Stimulated activated CD8-positive, alpha-beta memory T cell treated with anti-CD3 and anti-CD28 coated beads, Interleukin-15, amount 100 ng/mL, for 4 hours (primary cell): ENCODE measurements around the gene NR2F1-AS1.
"Not testable (repeated sequence)": the region's sequence is repeated elsewhere in the genome, so short reads cannot be mapped to it uniquely, and the experiment has no call there.

Experiments used
- DNase-seq, 2 donors: peaks; one replicate each; pipeline ENCODE4 v3.0.0-alpha.2; 2020; ENCODE audit warnings: low read depth in 2 of 2

Gene NR2F1-AS1

DNA sequence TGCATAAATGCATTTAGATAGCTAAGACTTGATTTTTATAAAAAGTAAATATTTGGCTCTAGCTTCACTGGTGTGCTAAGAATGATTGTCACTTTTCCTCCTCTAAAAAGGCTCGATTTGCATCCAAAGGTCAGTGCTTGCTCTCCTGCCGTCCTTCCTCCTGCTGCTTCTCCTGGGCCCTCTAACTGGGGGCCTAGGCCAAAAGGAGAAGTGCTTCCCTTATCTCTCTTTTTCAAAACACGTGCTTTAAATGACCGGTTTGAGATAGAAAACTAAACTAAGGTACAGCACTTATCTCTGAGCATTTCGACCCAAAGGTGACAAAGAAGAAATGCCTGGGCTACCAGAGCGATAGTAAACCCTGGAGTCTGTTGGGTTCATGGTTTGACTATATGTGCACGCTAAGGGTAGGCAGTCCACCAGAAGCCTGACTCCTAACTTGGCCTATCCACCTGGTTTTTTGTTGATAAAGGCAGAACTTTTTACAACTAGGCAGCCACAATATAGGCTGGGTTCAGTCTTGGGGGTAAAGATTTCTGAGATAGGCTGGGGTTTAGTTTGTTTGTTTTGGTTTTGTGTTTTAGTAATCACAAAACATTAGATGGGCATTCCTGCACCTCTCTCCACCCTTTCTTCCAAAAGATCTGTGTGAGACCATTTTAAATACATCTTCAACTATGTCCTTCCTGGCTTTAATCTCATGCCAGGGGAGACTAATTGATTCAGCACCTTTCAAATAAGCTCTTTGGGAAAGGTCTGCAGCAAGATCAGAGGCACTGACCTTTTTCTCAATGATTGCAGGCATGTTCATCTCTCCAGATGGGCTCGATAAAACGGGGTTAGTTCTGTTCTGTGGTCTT lies 3.8 kb downstream of the NR2F1-AS1 start:
- no peak for DNase-seq

DNA sequence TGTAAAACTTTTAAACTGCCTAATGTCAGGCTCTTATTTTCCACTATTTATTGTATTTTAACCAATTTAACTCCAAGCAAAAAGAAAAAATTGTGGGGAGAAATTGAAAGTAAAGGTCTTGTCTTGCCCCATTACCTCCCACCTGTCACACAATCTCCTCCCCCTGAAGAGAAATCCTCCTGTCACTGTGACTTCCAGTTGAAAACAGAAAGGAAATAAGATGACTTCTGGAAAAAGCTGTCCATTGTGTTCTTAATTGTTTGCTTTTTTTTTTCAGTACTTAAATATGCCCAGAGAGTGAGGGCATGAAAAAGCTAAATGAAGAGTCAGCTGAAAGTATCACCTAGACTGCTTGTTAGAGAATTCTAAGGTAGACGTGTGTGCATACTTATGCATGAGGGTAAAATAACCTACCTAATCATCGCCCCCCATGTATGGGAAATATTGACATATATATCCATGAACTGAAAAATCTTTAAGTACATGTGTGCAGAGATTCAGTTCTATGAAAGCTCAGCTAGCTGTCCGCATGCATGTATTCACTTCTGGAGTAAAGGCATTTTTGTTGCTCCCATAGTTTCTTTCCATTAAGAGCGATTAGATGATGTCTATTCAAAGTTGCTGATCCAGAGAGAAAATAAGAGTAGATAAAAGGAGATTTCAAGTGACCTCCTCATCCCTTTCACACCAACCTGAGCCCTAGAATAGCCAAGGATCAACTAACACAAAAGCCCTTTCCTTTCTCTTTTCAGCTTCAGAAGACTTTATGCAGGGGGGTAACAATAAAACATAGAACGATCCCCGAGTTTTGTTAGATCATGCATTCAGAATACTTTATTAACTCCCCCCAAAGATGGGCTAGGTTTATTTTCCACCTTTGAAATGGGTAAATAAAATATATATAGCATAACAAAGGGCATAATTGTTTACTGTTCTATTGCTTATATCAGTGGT lies 5.3 kb downstream of the NR2F1-AS1 start:
- DNase-seq: no peak

DNA sequence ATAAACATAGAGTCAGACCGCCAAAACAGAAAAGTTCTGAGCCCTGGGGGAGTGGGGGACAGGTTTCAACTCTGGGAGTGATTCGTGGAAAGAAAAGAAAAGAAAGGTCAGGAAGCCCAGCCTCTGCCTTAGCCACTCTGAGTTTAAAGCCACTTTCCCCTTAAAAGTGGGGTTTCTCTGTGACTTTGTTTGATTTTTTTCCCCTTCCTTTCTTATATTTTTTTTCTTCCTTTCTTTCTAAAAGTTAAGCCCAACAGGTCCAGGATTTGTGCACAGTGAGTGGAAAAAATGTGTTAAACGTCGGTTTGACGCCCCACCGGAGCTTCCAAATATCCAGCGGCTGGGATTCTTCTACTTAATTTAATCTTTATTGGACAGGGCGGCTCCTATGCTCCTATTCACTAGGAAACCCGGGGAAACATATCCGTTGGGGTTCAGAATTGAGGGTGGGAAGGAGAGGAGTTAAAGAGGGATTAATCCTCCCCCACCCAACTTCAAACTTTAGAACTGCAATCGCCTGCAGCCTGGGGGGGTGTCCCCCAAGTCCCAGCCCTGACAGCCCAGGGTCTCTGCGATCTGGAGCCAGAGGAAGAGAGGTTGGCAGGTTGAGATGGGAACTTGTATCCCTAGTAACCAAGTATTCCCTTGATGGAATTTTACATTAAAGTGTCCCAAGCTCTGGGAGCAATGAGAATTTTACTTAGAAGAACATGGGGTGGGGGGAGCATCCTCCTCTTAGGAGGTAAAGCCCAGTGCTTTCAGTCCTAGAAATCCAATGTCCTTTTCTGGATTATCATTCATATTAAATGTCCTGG lies 6.3 kb downstream of the NR2F1-AS1 start:
- no peak for DNase-seq

DNA sequence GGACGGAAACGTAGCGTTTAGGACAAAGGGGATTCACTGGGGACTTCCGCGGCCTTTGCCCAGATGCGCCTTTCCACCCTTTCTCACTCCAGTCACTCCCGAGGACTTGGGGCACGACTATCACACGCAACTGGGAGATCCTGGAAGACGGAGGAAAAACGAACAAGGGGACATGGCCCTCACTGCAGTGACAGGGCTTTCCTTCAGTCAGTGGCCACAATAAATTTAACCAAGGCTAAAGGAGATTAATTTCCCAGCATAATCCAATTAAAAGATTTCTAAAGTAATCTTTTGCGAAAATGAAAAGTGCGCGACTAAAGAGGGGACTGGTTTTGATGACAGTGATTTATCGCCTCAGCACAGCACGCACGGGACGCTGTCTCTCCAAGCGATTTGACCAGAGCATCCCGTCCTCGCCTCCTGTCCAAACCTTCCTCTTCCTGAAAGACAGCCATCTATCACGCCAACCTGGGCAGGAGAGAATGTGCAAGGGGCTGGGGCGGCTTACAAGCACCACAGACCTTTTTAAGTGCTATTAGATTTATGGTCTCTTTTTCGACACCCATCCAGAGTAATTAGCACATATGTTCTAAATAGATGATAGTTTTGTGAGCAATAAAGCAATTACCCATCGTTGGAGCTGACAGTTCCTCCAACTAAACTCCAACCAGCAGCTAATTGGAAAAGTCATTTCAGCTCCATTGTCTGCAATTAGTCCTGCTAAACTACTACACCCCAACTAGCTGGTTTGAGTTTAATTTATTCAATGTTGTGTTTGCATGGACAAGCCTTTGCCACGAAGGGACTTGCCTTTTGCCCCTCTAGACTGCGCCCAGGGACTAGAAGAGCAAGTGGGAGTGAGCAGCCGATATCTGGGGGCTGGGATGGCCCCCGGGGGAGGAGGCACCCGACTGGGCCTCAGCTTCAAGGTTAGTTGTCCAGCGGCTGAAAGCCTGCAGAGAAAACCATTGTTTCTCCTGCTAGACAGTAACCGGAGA lies 7.4 kb downstream of the NR2F1-AS1 start:
- no peak for DNase-seq

DNA sequence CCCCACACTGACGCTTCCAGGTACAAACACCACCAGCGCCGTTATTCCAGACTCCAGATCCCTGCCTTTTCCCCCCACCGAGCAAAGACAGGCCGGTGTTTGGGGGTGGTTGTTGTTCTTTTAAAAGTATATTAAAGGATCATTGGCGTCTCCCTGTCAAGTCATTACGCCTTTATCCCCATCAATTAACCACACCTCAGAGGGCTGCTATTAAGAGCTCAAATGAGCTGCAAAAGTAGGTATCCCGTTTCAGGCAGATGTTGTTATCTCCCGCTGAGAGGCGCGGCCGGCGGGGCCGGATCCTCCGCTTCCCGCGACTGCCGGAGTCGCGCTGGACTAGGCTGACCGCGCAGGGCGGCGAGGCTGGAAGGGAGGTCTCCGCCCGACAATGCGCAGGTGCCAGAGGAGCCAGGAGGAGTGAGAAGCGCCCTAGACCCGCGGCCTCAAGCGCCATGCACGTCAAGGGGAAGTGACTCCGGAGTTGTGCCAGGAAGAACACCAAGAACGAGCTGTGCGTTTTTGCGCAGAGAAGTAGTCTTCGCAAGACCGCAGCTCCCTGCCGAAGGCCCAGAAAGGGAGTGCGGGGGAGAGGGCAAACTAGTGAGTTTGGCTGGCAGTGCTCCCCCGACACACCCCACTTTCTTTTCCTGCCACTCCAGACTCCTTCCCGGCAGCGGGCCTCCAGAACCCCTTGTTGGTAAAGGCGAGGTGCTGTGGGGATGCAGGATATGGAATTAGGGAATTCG lies 8.2 kb downstream of the NR2F1-AS1 start:
- DNase-seq: no peak

DNA sequence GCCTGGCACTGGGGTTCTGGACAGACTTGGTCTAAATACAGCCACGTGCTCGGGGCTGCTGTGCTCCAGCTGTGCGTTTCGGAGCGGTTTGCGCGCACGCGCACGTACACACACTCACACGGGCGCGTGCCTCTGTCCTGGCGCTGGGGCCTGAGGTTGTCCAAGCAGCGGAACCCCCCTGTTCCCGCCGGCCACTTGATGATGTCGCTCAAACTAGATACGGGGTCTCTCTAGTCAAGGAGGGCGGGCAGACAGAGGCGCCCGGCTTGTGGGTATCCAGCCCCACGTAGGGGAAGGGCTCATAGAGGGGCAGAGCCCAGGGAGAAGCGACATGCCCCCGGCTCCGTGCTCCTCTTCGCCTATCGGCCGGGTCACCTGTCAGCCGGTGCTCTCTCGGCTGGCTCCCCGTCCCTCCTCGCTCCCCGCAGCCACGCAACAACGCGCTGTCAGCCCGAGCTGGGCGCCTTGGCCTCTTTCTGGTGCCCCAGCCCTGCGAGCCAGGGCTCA lies 8.9 kb downstream of the NR2F1-AS1 start:
- no peak for DNase-seq

DNA sequence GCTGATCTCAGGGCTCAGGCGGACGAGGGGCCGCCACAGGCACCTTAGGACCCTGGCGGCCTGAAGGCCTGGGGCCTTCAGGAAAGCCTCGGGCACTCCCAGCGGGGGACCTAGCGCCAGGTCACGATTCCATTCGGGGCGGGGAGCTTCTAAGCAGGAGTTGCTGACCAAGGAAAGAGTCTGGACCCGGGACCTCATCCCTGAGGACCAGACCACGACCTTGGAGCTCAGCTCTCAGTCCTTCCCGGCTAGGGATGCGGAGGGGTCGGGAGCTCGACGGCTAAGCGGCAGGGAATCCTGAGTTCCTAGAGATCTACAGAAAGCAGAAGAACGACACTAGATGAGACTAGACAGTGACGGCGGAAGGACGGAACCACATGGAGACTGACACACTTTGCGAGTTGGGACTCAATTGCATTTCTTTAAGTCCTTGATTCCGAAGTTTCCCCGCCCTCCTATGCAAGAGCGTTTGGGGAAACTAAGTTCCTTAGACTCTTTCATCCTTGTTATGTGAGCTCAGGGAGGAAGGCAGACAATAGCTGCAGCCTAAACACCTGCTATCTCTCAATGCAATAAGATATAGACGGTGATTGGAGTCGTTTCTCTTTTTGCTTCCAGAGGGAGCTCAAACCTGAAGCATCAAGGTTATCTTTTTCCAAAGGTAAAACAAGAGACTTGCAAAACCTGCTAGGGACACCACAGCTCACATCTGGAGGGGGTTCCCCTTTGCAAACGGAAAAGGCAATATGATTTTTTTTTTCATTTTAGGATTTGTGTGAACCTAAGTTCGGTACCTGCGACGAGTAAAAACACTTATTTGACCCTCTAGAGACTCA lies 9.7 kb downstream of the NR2F1-AS1 start:
- DNase-seq: no peak

DNA sequence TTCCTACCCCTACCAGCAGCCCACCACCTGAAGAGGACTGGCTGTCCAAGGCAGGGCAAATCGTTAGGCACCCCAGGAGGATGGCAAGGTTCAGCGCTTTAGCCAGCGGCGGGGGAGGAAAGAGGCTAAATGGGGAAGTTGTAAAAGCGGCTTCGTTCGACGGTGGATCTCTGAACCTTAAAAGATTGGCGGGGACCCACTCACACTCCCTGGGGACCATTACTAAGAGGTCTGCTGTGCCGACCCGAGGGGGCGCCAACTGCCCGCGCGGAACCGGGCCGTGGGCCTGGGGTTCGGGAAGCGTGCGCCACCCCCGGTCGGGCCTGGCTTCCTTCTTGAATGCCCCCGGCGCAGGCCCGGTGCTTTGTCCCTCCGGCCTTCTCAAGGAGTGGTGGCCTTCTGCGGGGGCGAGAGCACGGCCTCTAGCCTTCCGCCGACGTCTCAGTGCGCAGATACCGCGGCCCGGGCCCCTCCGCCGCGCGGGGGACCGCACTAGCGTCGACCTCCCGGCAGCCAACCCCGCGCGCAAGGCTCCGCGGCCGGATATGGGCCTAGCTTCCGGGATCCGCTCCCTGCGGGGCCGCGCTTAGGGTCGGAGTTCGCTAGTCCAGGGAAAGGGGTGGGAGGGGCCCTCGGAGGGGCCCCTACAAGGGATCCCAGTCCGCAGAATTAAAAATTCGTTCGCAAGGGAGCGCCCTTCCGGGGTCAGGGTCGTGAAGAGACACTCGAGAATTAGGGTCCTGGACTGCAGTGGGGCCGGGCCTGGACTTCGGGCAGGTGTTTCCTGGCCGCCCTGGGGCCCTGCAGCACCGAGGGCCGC lies 10.5 kb downstream of the NR2F1-AS1 start:
- DNase-seq: no peak

DNA sequence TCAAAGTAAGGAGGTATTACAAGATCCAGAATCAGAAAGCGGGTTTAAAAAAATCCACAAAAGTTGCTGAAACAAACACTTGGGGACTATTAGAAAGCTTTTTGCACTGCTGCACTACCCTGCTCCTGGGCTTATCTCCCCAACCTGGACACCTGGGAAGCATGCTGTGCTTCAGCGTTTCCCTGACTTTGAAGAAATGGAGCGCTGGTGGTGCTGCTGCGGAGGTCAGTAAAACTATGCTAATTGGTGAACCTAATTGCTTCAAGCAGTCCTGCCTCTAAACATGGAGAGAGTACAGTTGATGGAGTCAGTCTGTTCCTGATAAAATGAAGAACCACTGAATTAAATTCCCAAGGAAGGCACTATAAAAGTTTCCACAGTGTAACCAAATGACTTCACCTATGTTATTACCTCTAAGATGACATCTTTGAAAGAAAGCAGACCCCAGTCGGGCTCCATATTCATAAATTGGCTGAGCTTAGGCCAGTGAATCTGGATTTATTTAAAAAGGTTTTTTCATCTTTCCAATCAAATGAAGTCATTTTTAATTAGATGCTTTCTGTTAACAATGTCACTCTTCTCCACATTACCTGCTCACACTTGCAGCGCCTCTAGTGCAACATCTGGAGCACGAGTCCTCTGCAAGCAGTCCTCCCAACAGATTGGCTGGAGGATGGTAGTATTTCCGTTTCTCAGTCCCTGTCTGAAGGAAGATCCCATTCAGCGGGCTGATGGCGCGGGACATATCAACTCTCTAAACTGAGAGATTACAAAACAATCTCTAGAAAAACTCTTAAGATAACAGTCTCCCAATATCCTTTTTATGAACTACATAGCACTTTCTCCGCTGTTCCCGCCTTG lies 11.5 kb downstream of the NR2F1-AS1 start:
- DNase-seq: no peak

DNA sequence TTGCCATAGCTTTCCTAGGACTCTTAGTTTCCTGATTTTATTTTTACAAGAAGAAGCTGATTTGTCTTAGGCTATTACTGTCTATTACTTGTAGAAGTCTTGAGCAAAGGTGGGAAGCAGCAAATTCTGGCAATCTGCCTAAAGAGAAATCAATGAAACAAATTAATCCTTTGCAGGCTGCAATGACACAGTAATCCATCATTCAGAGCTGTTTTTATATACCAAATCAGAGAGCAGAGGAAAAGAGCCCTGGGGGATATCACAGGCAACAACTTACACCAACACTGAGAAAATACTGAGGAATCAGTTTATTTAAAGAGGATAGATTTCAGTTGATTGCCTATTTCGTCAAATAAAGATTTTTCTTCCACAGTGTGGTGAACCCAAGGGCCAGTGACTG lies 13.6 kb downstream of the NR2F1-AS1 start:
- DNase-seq: no peak

DNA sequence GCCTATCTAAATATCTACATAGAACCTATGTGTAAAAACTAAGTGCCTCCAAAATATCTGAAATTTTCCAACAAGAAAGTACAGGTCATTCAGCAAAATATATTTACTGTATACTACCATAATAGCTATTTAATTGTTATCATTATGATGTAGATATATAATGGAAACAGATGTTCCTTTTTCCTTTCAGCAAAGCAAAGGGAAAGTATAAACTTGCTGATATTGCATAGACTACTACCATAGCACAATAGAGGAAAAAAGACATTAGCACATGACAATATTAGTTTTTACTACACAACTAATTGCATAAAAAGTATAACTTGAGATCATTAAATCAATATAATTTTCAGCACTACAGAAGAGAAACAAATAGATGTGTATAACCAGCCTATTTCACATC lies 14.9 kb downstream of the NR2F1-AS1 start:
- no peak for DNase-seq

DNA sequence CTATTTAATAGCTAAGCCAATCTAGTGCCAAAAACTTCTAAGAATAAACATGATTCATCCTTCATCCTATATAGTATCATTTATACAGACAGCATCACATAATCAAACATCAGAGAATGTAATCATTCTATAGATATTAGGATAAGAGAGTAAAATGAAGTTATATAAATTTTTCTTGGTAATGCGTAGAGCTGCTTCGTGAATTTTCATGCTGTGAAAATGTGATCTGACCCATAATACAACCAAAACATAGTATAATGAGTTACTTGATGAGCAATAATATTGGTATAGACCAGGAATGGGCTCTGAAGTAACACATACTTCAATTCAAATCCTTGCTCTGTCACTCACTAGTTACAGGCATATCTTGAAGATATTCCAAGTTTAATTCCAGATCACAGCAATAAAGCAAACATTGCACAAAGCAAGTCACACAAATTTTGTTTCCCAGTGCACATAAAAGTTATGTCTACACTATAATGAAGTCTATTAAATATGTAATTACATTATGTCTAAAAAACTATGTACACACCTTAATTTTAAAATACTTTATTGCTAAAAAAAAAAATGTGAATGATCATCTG lies 23.9 kb downstream of the NR2F1-AS1 start:
- DNase-seq: no peak

DNA sequence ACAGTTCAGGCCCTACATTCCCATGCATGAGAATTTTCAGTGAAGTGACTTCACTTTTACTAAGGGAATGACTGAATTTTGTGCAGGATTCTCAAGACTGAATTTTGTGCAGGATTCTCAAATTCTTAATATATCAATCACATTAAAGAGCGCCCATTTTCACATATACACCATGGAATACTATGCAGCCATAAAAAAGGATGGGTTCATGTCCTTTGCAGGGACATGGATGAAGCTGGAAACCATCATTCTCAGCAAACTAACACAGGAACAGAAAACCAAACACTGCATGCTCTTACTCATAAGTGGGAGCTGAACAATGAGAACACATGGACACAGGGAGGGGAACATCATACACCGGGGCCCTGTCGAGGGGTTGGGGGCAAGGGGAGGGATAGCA lies 31.4 kb downstream of the NR2F1-AS1 start:
- not testable (repeated sequence) for DNase-seq

DNA sequence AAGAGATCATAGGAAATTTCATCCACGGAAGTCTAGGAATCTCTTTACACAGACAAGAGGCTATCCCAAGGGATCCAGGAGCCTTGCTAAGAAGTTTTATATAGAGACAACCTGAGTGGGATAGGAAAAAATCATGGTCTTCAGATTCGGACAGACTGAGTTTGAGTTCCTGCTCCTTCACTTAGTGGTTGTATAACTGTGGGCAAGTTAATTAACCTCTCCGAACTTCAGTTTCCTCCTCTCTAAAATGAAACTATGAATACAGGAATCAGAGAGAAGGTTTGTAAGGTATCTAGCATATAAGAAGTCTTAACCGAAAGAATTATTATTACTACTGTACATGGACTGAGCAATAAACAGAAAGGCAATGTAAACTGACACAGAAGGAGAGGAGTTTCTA lies 35.1 kb downstream of the NR2F1-AS1 start:
- no peak for DNase-seq

DNA sequence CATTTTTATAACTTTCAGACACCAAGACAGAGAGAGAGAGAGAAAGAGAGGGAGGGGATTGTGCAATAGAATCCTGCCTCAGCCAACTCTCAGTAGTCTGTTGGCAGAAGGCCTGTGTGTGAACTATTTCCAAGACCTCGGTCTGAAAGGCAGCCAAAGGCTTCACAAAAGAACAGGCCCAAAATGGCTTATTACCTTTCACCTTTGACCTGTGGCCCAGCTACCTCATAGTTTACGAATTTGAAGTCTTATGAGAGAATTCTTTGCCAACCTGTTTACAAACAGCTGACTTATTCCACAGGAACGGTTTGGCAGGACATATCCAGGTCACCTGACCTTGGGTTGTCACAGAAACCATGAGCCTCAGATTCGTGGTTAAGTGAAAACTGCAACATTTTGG lies 48.6 kb downstream of the NR2F1-AS1 start:
- no peak for DNase-seq

DNA sequence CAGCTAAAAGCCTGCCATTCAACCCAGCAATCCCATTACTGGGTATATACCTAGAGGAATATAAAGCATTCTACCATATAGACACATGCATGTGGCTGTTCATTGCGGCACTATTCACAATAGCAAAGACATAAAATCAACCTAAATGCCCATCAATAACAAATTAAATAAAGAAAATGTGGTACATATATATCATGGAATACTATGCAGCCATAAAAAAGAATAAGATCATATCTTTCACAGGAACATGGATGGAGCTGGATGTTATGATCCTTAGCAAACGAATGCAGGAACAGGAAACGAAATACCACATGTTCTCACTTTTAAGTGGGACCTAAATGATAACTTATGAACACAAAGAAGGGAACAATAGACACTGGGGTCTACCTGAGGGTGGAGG lies 59.2 kb downstream of the NR2F1-AS1 start:
- DNase-seq: not testable (repeated sequence)

DNA sequence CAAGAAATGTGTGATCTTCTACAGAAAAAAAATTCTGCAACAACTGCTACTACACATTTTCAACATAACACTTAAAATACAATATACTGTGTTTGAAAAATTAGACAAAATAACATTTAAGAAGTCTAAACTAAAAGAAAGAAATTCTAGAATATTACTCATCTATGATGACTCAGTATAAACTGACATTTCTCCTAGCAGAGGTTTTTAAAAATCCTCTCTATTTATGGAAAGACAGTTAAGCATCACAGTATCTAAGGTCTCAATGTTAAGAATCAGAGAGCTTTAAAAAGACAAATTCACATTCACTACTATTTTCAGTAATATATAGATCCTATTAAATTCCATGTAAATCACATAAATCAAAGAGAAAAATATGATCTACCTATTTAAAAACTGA lies 61.3 kb downstream of the NR2F1-AS1 start:
- DNase-seq: no peak
